Stomach (tissue), 4 donors: ENCODE data around the gene HRH1.

ENCODE experiments used
- EP300 ChIP-seq: sonication (generic); formaldehyde crosslinking; IDR thresholded peaks from one replicate; pipeline ENCODE4 v1.6.1; 2017; ENCODE audit warnings: antibody characterized with exemption
- POLR2AphosphoS5 ChIP-seq, 3 donors: sonication (generic); formaldehyde crosslinking; IDR thresholded peaks; one replicate each; pipeline ENCODE4 v1.6.1; 2016; ENCODE audit warnings: antibody characterized with exemption in 3 of 3
- TF ChIP-seq, protein P1 (sequence below), 7 experiments: fragments of 450-650 bp in 4 of 7; fragments of 200-600 bp in 3 of 7; sonication (generic) in 3 of 7; IDR thresholded peaks; one replicate each; pipeline ENCODE4 v1.5.1; 2016 to 2019; ENCODE audit warnings: antibody characterized with exemption in 7 of 7, control low read depth in 2 of 7, mild to moderate bottlenecking in 1 of 7

DNA sequence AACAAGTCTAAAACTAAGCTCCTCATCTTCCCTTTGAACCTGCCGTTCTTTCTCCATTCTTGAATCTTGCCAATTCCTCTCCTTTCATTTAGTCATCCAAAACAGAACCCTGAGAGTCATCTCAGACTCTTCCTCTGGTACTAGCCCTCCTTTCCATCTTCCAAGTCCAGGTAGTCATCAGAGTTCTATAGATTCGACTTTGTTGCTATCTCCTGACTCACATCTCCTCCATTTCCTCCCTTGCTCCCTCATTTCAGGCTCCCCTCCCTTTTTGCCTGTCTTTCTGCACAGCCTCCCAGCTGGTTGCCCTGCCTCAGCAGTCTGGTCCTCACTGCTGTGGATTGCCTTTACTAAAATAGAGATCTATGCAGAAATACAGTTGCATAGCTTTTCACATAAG, 122.6 kb downstream of the HRH1 start:
- TF ChIP-seq, protein P1, sequence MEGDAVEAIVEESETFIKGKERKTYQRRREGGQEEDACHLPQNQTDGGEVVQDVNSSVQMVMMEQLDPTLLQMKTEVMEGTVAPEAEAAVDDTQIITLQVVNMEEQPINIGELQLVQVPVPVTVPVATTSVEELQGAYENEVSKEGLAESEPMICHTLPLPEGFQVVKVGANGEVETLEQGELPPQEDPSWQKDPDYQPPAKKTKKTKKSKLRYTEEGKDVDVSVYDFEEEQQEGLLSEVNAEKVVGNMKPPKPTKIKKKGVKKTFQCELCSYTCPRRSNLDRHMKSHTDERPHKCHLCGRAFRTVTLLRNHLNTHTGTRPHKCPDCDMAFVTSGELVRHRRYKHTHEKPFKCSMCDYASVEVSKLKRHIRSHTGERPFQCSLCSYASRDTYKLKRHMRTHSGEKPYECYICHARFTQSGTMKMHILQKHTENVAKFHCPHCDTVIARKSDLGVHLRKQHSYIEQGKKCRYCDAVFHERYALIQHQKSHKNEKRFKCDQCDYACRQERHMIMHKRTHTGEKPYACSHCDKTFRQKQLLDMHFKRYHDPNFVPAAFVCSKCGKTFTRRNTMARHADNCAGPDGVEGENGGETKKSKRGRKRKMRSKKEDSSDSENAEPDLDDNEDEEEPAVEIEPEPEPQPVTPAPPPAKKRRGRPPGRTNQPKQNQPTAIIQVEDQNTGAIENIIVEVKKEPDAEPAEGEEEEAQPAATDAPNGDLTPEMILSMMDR (IDR thresholded peaks at IDR 0.05): no peak
- TF ChIP-seq POLR2AphosphoS5 (IDR thresholded peaks at IDR 0.05) (no peak), EP300 (no peak)
